T-helper 22 cell (primary cell): ENCODE results near the gene CCDC33.
"Not testable (repeated sequence)": the region's sequence is repeated elsewhere in the genome, so short reads cannot be mapped to it uniquely, and the experiment has no call there.

Experiments
- DNase-seq: peaks from one replicate; pipeline ENCODE4 v3.0.0-alpha.2; 2020; ENCODE audit warnings: low read depth

The CCDC33 gene

GRCh38 chr15:74334127-74334526 is 98.0 kb downstream of the CCDC33 start:
- no peak for DNase-seq

GRCh38 chr15:74335396-74335795 is 99.3 kb downstream of the CCDC33 start:
- DNase-seq: no peak

- DNase-seq: no peak
Measured at GRCh38 chr15:74336061-74337005, 100.2 kb downstream of the CCDC33 start.

GRCh38 chr15:74337146-74337545 is 101.0 kb downstream of the CCDC33 start:
- DNase-seq: no peak

DNA sequence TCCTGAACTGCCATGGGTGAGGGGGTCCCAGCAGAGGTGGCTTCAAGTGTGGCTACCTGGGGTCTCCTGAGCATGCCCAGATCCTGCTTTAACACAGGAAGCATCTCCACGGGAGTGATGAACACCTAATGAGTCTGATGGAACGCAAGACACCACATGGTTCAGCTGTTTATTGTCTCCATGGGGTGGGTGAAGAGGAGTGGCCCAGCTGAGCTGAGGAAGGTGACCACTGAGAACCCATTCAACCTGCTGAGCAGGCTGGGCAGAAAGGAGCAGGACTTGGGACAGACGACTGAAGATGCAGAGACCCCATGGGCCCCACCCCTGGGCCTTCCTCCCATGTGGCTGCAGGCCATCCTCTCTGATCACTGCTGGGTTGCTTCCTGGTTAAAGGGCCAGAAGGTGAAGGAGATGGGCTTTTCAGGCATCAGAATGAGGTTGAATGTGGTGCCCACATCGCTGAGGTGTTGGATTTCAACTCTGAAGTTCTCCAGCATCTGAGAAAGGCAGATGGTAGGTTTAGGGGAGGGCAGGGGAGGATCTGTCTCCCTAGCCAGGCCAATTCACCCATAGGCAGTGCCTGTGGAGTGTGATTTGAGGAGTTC is 101.6 kb downstream of the CCDC33 start:
- no peak for DNase-seq

GRCh38 chr15:74338676-74339075 is 102.5 kb downstream of the CCDC33 start:
- DNase-seq: no peak

DNA sequence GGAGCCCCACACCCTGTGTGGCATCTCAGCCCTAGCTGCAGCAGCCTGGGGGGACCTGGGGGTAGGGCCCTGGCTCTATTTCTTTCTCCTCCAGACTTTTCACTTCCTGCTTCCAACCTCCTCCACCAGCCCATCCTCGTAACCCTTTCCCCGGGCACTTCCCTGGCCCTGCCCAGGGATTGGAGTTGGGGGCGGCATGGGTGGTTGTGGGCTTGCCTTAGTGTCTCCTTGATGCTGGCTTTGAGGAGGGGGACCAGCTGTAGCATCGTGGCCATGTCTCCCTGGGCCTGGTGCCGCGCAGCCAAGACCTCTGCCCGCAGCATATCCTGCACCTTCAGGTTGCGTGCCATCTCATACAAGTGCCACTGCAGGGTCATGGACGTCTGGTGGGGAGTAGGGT is 103.2 kb downstream of the CCDC33 start:
- DNase-seq: no peak

DNA sequence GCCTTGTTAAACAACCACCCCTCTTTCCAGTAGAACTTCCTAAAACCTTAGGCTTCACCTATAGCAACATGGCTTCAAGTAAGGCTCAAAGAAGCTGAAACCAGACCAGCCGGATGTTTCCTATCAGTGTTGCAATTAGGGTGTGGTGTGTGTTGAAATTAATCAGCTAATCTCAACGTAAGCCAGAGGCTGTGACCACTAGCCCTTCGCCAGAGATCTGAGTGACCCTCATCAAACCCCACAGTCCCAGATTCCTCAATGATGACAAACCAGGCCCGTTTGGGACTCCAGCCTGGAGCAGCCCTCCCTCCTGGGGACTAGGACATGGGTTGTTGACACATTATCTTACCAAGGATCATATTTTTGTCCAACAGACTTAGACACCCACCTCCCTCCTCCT is 104.0 kb downstream of the CCDC33 start:
- no peak for DNase-seq

DNA sequence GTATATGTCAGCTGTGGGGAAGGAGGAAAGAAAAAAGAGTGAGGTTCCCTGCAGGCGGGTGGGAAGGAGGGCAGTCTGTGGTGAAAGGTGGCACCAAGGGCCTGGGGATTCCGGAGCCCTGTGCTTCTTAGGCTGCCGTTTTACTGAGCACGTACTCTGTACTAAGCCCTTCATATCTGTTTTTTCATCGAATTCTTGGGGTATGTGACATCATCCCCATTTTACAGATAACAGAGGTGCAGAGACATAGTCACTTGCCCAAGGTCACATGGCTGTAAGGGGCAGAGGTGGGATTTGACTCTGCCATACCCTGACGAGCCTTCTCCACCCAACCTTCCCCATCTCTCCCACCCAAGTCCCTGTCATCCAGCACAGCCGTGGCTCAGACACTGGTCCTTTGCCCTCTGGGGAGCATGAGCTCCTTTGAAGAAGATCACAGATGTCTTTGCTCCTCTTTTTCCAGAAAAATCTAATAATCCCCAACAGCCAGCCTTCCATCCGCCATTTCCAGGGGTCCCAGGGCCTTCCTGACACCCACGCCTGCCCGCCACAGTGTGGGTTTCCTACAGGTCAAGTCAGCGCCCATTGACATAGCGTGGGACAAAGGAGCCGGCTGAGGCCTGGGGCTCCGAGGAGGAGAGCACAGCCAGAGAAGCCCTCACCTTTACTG is 107.1 kb downstream of the CCDC33 start:
- no peak for DNase-seq

DNA sequence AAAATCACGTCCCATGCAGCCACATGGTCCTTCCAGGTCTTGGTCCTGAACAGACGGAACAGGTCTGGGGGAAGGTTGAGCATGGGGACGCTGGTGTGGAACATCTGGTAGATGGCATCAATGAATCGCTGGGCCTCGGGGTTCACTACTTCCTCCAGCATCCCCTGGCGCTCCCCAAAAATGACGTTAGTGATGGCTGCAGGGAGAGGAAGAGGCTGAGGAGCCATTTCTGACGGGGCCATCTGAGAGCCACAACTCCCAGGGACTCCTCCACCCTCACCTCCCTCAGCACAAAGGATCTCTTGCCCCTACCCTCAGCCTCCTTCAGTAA is 107.6 kb downstream of the CCDC33 start:
- no peak for DNase-seq

DNA sequence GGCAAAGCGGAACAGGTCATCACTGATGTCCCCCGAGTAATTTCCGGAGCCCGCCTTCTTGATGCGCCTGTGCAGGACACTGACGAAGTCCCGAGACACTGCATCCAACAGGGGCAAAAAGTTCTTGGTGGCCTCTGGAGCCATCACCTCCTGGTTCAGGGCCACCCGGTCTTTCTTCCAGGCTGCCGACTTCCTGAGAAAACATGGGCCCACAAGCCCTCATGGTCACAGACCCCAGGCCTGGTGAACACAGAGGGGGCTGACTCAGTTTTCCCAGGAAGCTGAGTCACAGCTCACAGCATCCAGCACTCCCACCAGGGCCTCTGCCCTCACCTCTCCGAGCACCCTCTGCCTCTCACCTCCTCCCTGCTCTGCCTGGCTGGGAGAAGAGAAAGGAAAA is 108.9 kb downstream of the CCDC33 start:
- no peak for DNase-seq

- no peak for DNase-seq
Measured at GRCh38 chr15:74347757-74348250, 111.7 kb downstream of the CCDC33 start.

- no peak for DNase-seq
Measured at GRCh38 chr15:74349241-74349778, 113.2 kb downstream of the CCDC33 start.

GRCh38 chr15:74350295-74351275 is 114.5 kb downstream of the CCDC33 start:
- no peak for DNase-seq

DNA sequence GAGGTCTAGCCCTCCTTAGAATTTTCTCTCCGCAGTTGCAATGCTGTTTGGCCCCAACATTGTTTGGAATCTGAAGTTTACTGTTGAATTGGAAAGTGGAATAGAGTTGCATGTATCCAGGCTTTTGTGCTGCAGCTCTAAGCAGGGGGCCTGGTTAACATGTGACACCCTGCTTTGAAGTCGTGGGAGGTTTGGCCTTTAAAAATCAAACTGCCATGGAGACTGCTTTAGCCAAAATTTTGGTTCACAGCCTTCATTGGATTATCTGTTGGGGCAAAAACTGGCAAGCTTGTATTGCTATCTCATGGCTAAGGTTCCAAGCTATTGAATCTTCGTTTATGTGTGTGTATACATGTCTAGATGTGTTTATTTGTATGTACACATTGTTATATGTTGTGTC is 115.5 kb downstream of the CCDC33 start:
- DNase-seq: no peak

- DNase-seq: no peak
Measured at GRCh38 chr15:74352393-74352910, 116.3 kb downstream of the CCDC33 start.

GRCh38 chr15:74353992-74354391 is 117.9 kb downstream of the CCDC33 start:
- DNase-seq: not testable (repeated sequence)

GRCh38 chr15:74356050-74356449 is 119.9 kb downstream of the CCDC33 start:
- not testable (repeated sequence) for DNase-seq

DNA sequence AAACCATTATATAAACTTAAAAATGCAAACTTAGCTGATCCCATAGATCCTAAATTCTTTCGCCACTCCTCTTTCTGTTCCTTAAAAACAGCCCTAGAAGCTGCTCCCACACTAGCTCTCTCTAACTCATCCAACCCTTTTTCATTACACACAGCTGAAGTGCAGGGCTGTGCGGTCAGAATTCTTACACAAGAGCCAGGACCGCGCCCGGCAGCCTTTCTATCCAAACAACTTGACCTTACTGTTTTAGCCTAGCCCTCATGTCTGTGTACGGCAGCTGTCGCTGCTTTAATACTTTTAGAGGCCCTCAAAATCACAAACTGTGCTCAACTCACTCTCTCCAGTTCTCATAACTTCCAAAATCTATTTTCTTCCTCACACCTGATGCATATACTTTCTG is 121.4 kb downstream of the CCDC33 start:
- not testable (repeated sequence) for DNase-seq

DNA sequence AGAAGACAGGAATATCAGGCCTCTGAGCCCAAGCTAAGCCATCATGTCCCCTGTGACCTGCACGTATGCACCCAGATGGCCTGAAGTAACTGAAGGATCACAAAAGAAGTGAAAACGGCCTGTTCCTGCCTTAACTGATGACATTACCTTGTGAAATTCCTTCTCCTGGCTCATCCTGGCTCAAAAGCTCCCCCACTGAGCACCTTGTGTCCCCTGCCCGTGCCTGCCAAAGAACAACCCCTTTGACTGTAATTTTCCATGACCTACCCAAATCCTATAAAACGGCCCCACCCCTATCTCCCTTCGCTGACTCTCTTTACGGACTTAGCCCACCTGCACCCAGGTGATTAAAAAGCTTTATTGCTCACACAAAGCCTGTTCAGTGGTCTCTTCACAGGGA is 123.2 kb downstream of the CCDC33 start:
- not testable (repeated sequence) for DNase-seq

DNA sequence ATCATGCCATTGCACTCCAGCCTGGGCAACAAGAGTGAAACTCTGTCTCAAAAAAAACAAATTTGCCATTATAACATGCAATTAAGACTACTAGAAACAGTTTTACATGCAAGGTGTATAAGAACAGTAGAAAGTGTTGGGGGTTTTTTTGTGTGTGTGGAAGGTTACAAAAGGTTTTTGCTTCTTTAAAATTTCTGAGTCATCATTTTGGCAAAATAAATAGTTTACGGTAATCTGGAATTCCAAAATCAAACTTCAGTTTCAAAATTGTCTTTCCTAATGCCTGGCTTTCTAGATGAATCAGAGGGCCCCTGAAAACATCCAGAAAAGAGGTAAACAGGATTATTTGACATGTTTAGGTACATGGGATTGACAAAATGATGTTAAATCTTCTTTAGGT is 124.7 kb downstream of the CCDC33 start:
- not testable (repeated sequence) for DNase-seq
